CD4-positive, alpha-beta T cell treated with Interleukin-17A for 1 hour (primary cell): Measurements from ENCODE around the gene CEMIP2.
"Not testable (repeated sequence)": the region's sequence is repeated elsewhere in the genome, so short reads cannot be mapped to it uniquely, and the experiment has no call there.

Source experiments
- DNase-seq: peaks from one replicate; pipeline ENCODE4 v3.0.0-alpha.2; 2020

Gene CEMIP2

GRCh38 chr9:71675857-71676165 lies 92.5 kb downstream of the CEMIP2 start:
- no peak for DNase-seq

- DNase-seq, result no peak
Observed at GRCh38 chr9:71675105-71675856, 93.0 kb downstream of the CEMIP2 start.

GRCh38 chr9:71672573-71672972 lies 95.7 kb downstream of the CEMIP2 start:
- no peak for DNase-seq

- DNase-seq, result no peak
Observed at GRCh38 chr9:71671289-71671688, 97.0 kb downstream of the CEMIP2 start.

- DNase-seq, result no peak
Observed at GRCh38 chr9:71670121-71670520, 98.2 kb downstream of the CEMIP2 start.

- no peak for DNase-seq
Observed at GRCh38 chr9:71669284-71669995, 98.9 kb downstream of the CEMIP2 start.

GRCh38 chr9:71668717-71669116 lies 99.6 kb downstream of the CEMIP2 start:
- no peak for DNase-seq

GRCh38 chr9:71665247-71665646 lies 103.1 kb downstream of the CEMIP2 start:
- no peak for DNase-seq

- DNase-seq, result no peak
Observed at GRCh38 chr9:71664566-71664965, 103.7 kb downstream of the CEMIP2 start.

GRCh38 chr9:71663931-71664459 lies 104.3 kb downstream of the CEMIP2 start:
- no peak for DNase-seq

GRCh38 chr9:71663216-71663615 lies 105.1 kb downstream of the CEMIP2 start:
- no peak for DNase-seq

GRCh38 chr9:71662082-71662481 lies 106.2 kb downstream of the CEMIP2 start:
- DNase-seq, result no peak

GRCh38 chr9:71657276-71657675 lies 111.0 kb downstream of the CEMIP2 start:
- not testable (repeated sequence) for DNase-seq

GRCh38 chr9:71656496-71656895 lies 111.8 kb downstream of the CEMIP2 start:
- DNase-seq, result no peak

- DNase-seq, result no peak
Observed at GRCh38 chr9:71655778-71656177, 112.5 kb downstream of the CEMIP2 start.

GRCh38 chr9:71655141-71655540 lies 113.2 kb downstream of the CEMIP2 start:
- DNase-seq, result no peak

- no peak for DNase-seq
Observed at GRCh38 chr9:71652480-71652879, 115.8 kb downstream of the CEMIP2 start.

GRCh38 chr9:71648453-71648852 lies 119.9 kb downstream of the CEMIP2 start:
- DNase-seq, result no peak

GRCh38 chr9:71647094-71647591 lies 121.2 kb downstream of the CEMIP2 start:
- peak; percentile 39 for DNase-seq

- DNase-seq, result no peak
Observed at GRCh38 chr9:71646131-71646530, 122.2 kb downstream of the CEMIP2 start.

GRCh38 chr9:71644819-71645362 lies 123.4 kb downstream of the CEMIP2 start:
- DNase-seq, result no peak

GRCh38 chr9:71643330-71643729 lies 125.0 kb downstream of the CEMIP2 start:
- DNase-seq, result no peak

GRCh38 chr9:71642056-71642455 lies 126.3 kb downstream of the CEMIP2 start:
- no peak for DNase-seq

- peak; percentile 57 for DNase-seq
Observed at GRCh38 chr9:71638627-71639026, 129.7 kb downstream of the CEMIP2 start.
